ENCODE results near the gene EXOC2. TPM values are rescaled to one million over a fixed set of nuclear protein-coding genes. Genes with fewer than 3 reads are reported as not detected.

The EXOC2 gene
- total and polyA plus RNA-seq, 2 experiments from 2014 or later, result 28.9 to 29.2 TPM

DNA sequence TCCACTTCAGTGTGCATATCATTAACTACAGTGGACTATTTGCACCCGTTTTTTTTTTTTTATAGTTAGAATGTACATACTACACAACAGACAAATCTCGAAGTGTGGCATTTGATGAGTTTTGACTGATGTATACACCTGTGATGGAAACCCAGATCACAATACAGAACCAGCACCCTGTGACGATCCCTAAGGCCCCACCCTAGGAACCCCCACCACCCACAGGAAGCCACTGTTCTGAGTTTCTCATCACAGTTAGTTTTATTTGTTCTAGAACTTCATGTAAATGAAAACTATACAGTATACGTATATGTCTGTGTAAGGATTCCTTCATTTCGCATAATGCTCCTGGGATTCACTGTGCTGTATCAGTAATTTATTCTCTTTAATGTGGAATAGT is 198.5 kb downstream of the EXOC2 start:
- H3K9me3 ChIP-seq (ENCODE audit: low read depth), result no peaks in the 10 kb centered on the region
- no peak for DNase-seq (ENCODE audit: low read depth in 1 of 2, low spot score in 1 of 2)
- peaks cover 10% of the 10 kb centered on the region for H3K36me3 ChIP-seq
- no peaks in the 10 kb centered on the region for H3K4me1 ChIP-seq (ENCODE audit: low read depth)
- no peak overlapping the region for H3K27ac ChIP-seq
- TF ChIP-seq, protein P1, sequence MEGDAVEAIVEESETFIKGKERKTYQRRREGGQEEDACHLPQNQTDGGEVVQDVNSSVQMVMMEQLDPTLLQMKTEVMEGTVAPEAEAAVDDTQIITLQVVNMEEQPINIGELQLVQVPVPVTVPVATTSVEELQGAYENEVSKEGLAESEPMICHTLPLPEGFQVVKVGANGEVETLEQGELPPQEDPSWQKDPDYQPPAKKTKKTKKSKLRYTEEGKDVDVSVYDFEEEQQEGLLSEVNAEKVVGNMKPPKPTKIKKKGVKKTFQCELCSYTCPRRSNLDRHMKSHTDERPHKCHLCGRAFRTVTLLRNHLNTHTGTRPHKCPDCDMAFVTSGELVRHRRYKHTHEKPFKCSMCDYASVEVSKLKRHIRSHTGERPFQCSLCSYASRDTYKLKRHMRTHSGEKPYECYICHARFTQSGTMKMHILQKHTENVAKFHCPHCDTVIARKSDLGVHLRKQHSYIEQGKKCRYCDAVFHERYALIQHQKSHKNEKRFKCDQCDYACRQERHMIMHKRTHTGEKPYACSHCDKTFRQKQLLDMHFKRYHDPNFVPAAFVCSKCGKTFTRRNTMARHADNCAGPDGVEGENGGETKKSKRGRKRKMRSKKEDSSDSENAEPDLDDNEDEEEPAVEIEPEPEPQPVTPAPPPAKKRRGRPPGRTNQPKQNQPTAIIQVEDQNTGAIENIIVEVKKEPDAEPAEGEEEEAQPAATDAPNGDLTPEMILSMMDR (IDR thresholded peaks at IDR 0.05; ENCODE audit: low read depth, low read length), result no peak
- no peak overlapping the region for H3K4me3 ChIP-seq
- H3K27me3 ChIP-seq, result no peaks in the 10 kb centered on the region

DNA sequence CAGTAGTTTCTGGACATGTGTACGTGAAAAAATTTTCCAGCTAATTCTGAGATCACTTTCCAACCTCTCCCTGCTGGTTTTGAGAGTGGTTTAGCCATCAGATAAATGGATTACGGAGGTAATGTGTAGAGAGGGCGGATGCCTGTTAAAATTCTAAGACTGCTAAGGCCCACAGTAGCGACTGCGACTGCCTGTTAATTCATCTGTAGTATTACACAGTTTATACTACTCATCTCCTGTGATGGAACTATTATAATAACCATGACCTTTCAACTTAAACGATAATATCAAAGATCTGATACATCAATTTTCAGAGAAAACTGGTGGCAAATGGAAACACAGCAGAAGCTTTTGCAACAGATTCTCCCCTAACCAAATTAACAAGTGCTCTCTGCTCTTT is 199.1 kb downstream of the EXOC2 start:
- H3K9me3 ChIP-seq (ENCODE audit: low read depth), result no peaks in the 10 kb centered on the region
- no peaks in the 10 kb centered on the region for H3K27me3 ChIP-seq
- DNase-seq (ENCODE audit: low read depth in 1 of 2, low spot score in 1 of 2), result no peak
- no peaks in the 10 kb centered on the region for H3K4me1 ChIP-seq (ENCODE audit: low read depth)
- no peak overlapping the region for H3K4me3 ChIP-seq
- H3K27ac ChIP-seq, result no peak overlapping the region
- peaks cover 10% of the 10 kb centered on the region for H3K36me3 ChIP-seq
- TF ChIP-seq, protein P1 (IDR thresholded peaks at IDR 0.05; ENCODE audit: low read depth, low read length), result no peak

DNA sequence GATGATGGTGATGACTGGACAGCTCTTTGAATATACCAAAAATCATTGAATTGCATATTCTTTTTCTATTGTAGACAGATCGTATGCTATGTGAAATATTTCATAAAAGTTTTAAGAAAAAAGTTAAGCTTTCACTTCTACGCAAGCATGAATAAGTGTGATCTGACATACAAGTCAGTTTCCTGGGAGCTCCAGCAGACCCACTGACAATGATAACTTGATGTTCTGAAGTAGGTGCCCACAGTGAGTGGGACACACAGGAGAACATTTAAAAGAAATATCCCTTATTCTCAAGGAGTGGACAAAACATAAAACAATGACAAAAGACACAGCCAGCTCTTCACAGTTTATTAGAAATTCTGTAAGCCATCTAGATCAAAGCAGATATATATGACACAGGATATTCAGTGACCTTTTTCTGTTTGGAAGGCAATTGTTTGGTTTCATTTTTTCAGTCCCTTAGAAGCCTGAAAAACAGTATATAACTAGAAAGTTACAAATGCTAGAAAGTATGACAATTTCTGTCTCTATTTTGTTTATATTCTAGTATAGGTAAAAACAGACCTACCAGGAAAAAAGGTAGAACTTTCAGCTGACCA is 200.0 kb downstream of the EXOC2 start:
- no peak for DNase-seq (ENCODE audit: low read depth in 1 of 2, low spot score in 1 of 2)
- TF ChIP-seq, protein P1 (IDR thresholded peaks at IDR 0.05; ENCODE audit: low read depth, low read length), result no peak
- H3K36me3 ChIP-seq, result peaks cover 10% of the 10 kb centered on the region
- no peaks in the 10 kb centered on the region for H3K4me1 ChIP-seq (ENCODE audit: low read depth)
- H3K9me3 ChIP-seq (ENCODE audit: low read depth), result no peaks in the 10 kb centered on the region
- H3K27ac ChIP-seq, result no peak overlapping the region
- no peak overlapping the region for H3K4me3 ChIP-seq
- H3K27me3 ChIP-seq, result no peaks in the 10 kb centered on the region

DNA sequence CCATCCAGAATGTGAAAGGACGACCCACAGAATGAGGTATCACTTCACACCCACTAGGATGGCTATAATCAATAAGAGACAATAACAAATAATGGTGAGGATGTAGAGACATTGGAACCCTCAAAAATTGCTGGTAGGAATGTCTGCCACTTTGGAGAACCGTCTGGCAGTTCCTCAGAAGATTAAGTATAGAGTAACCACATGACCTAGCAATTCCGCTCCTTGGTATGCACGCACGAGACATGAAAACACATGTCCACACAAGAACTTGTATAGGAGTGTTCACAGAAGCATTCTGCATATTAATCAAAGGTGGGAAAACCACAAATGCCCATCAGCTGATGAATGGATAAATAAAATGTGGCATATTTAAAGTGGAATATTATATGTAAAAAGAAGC is 200.8 kb downstream of the EXOC2 start:
- Histone ChIP-seq H3K36me3 (peaks cover 10% of the 10 kb centered on the region), H3K27me3 (no peaks in the 10 kb centered on the region), H3K4me1 (ENCODE audit: low read depth) (no peaks in the 10 kb centered on the region), H3K27ac (no peak overlapping the region), H3K9me3 (ENCODE audit: low read depth) (no peaks in the 10 kb centered on the region), H3K4me3 (no peak overlapping the region)
- TF ChIP-seq, protein P1 (IDR thresholded peaks at IDR 0.05; ENCODE audit: low read depth, low read length), result no peak
- no peak for DNase-seq (ENCODE audit: low read depth in 1 of 2, low spot score in 1 of 2)

DNA sequence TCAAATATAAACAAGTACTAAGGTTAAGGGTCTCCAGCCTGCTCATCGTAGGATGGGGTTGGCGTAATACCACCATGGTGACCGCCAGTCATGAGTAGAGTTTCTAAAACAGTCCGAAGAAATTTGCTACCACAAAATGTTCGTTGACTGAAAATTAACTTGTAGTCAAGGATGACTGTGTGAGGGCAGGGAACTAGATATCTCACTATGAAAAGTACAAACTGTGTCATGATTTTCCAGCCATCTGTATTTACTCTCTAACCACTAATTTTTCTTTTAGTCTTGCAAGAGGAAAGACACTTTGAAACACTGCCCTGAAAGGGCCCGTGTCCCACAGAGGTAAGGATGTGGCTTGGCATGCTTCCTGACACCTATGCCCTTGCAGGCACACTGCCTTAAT is 201.7 kb downstream of the EXOC2 start:
- H3K27ac ChIP-seq, result no peak overlapping the region
- H3K9me3 ChIP-seq (ENCODE audit: low read depth), result no peaks in the 10 kb centered on the region
- no peaks in the 10 kb centered on the region for H3K4me1 ChIP-seq (ENCODE audit: low read depth)
- no peak overlapping the region for H3K4me3 ChIP-seq
- TF ChIP-seq, protein P1 (IDR thresholded peaks at IDR 0.05; ENCODE audit: low read depth, low read length), result no peak
- DNase-seq (ENCODE audit: low read depth in 1 of 2, low spot score in 1 of 2), result no peak
- no peaks in the 10 kb centered on the region for H3K27me3 ChIP-seq
- peaks cover 7% of the 10 kb centered on the region for H3K36me3 ChIP-seq
